KBM-7 (cell line): ENCODE results near the gene DEF6.

Source experiments
- DNase-seq: peaks from one replicate; pipeline ENCODE4 v3.0.0-alpha.2; 2015
- in situ Hi-C: fragments of 300-500 bp; cut with MboI; formaldehyde crosslinking; loops from 2 replicates; pipeline ENCODE4 v1.14.3; 2020; ENCODE audit warnings: low sequenced_read_pairs, low pct_unique_long_range_greater_than_20kb, mixed read lengths

The DEF6 gene, protein sequence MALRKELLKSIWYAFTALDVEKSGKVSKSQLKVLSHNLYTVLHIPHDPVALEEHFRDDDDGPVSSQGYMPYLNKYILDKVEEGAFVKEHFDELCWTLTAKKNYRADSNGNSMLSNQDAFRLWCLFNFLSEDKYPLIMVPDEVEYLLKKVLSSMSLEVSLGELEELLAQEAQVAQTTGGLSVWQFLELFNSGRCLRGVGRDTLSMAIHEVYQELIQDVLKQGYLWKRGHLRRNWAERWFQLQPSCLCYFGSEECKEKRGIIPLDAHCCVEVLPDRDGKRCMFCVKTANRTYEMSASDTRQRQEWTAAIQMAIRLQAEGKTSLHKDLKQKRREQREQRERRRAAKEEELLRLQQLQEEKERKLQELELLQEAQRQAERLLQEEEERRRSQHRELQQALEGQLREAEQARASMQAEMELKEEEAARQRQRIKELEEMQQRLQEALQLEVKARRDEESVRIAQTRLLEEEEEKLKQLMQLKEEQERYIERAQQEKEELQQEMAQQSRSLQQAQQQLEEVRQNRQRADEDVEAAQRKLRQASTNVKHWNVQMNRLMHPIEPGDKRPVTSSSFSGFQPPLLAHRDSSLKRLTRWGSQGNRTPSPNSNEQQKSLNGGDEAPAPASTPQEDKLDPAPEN

GRCh38 chr6:35297601-35298481, at the start of gene DEF6:
TSS of gene DEF6 (plus strand) at chr6:35297818. CDS start at chr6:35297857, 39 bp downstream.
- peak; percentile 93 for DNase-seq
- in situ Hi-C loops: no loop called here

DNA sequence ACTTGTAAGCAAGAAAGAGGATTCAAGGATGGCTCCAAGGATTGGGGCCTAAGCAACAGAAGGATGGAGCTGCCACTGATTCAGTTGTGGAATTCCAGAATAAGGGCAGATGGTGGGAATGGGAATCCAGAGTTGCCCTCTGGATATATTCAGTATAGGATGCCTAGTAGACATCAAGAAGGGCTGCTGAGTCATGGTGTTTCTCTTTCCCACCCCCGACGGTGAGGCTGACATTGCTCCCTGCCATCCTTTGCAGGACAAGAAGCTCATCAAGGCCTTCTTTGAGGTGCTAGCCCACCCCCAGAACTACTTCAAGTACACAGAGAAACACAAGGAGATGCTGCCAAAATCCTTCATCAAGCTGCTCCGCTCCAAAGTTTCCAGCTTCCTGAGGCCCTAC, 49.3 kb upstream of the DEF6 start:
- in situ Hi-C loops: no loop called here

DNA sequence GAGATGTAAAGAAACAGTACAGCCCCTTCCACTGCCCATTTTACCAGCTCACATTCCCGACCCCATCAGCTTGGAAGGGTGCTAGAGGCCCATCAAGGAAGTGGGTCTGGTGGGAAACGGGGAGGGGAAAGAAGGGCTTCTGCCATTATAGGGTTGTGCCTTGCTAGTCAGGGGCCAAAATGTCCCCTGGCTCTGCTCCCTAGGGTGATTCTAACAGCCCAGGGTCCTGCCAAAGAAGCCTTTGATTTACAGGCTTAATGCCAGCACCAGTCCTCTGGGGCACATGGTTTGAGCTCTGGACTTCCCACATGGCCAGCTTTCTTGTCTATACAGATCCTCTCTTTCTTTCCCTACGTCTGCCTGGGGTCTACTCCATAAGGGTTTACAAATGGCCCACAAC, 48.7 kb upstream of the DEF6 start:
- in situ Hi-C loops: no loop called here
- DNase-seq: no peak

More for the DNA sequence above, 49.3 kb upstream of the DEF6 start:
- DNase-seq: no peak

GRCh38 chr6:35251949-35252348, 45.7 kb upstream of the DEF6 start:
- in situ Hi-C loops: no loop called here
- no peak for DNase-seq

GRCh38 chr6:35253249-35253648, 44.4 kb upstream of the DEF6 start:
- no peak for DNase-seq
- in situ Hi-C loops: no loop called here

DNA sequence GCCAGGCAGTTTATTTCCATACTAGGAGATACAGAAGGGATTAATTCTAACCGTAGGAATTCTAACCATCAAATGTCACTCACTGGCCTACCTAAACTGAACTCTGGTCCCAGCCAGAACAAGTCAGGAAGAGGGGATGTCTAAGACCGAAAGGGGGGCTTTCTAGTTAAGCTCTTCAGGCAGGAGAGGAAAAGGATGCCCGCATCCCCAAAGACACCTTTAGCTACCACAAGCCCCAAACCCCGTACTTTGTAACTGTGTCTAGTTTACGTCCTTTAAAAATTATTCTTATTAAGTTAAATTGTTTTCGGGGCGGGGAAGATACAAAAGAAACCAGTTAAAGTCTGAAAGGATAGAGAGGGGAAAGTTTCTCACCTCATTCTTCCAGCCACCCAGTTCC, 39.3 kb upstream of the DEF6 start:
- in situ Hi-C loops: no loop called here
- DNase-seq: no peak

DNA sequence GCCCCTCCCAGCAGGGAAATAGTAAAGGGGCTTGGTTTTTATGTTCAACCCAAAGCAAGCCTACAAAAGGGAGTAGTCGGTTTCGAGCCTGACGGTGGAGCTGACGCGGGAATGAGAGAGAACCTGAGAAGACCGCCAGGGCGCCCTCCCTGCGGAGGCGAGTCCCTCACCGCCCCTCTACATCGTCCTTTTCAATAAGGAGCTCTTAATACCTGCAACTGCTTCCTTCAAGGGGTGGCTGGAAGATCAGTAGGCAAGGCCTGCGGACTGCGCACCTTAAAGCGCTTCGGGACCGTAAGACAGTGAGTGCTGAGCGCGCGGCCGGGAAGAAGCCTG, 38.8 kb upstream of the DEF6 start:
- DNase-seq: no peak
- in situ Hi-C loops: no loop called here

- in situ Hi-C loops: no loop called here
- DNase-seq: peak; percentile 97
Observed at GRCh38 chr6:35259194-35259947, 38.2 kb upstream of the DEF6 start, which contains the start of gene ZNF76. TSS of gene ZNF76 (plus strand) at chr6:35259735. CDS start at chr6:35281152, 21,417 bp downstream.

DNA sequence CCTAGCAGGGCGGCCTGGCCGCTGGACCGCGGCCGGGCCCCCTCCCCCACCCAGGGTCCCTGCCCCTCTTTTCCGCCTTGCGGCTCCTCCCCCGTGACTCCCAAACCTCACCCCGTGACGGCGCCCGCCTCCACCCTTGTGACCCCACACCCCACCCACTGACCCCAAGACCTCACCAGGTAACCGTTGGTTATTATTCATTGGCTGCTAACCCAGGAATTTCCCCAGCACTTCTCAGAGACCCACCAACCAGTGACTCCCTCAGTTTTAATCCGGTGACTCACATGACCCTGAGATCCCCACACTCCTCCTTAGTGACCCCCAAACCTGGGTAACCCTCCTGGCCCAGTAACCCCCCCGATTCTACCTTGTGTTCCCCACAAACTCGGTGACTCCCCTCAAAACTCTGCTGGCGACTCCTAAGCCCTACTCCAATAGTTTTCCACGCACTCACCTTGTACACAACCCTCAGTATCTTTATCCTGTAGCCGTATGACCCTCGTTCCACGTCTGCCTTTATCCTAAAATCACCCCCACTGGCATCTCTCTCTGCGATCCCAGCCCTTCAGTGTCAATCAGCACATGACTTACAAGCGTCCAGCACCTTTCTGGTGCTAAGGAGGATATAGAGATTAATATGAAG, 37.5 kb upstream of the DEF6 start:
- in situ Hi-C loops: no loop called here

GRCh38 chr6:35260591-35261570, 36.7 kb upstream of the DEF6 start:
- no peak for DNase-seq
- in situ Hi-C loops: no loop called here

More for the DNA sequence above, 37.5 kb upstream of the DEF6 start:
- DNase-seq: no peak

DNA sequence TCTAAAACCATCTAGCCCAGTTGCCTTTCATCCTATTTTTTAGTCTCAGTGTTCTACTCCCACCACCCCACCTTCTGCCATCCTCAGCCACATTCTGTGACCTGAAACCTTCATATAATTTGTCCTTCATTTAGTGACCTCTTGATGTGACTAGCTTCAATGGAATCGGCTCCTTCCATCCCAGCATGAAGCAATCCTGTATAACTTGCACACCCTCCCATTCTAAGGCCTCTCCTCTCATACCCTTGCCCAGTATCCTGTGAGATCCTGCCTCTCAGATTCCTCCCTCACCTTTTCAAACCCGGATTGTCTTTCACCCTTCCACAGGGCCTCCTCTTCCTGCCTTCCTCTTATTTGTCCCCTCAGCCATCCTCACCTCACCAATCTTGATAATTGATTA, 35.0 kb upstream of the DEF6 start:
- in situ Hi-C loops: no loop called here
- no peak for DNase-seq

GRCh38 chr6:35264550-35265274, 32.9 kb upstream of the DEF6 start:
- in situ Hi-C loops: no loop called here
- DNase-seq: no peak

DNA sequence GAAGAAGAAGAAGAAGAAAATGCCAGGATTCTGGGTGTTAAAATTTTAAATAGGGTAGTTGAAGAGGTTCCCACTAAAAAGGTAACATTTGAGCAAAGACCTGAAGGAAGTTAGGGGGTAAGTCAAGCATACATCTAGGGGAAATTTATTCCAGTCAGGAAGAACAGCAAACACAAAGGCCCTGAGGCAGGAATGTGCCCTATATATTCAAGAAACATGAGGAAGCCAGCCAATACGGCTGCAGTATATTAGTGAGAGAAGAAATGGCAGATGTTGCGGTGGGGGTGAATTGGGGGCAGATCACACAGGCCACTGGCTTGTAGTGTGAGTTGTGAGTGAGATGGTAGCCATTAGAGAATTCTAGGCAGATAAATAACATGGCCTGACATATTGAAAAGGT, 32.1 kb upstream of the DEF6 start:
- in situ Hi-C loops: no loop called here
- DNase-seq: no peak

DNA sequence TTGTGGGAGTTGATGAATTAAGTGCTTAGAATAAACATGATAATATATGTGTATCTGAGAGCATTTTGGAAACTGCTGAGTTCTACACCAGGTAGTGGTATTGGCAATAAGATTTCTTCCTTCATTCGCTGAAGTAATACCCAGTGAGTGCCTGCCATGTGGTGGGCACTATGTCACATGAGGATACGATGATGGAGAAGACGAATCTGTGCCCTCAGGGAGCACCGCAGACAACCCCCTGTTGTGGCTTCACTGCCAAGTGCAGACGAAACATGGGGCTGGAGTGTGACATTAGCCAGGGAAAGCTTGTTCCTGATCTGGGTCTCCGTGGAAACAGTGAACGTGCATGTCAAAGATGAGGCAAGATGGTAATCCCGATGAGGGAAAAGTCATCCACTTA, 30.2 kb upstream of the DEF6 start:
- in situ Hi-C loops: no loop called here
- DNase-seq: no peak

DNA sequence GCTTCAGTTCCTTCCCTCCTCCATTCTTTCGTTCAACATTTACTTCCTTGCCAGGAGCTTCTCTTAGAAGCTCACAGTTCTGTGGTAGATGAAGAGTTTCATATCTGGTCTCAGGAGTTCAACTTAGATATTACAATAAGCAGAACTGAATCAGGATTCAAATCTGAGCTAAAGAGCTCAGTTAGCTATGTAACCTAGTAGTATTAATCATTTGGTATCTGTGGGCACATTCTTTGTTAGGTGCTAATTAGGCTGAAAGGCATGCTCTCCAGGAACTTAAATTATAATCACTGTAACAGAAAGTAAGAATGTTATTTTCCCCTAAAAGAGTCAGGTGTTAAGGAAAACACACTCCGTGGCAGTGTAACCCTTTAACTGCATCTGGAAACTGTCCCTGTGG, 29.7 kb upstream of the DEF6 start:
- no peak for DNase-seq
- in situ Hi-C loops: no loop called here

DNA sequence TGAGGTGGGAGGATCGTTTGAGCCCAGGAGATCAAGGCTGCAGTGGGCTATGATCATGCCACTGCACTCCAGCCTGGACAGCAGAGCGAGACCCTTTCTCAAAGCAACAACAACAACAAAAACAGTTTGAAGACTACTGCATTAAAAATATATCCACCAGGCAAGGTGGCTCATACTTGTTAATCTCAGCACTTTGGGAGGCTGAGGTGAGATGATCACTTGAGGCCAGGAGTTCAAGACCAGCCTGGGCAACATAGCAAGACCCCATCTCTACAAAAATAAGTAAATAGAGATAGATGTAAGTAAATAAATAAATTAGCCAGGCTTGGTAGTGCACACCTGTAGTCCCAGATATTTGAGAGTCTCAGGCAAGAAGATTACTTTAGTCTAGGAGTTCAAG, 25.6 kb upstream of the DEF6 start:
- in situ Hi-C loops: no loop called here
- DNase-seq: no peak
